GM12878 (cell line): ENCODE measurements around the gene ZNF595. TPM values are rescaled to one million over a fixed set of nuclear protein-coding genes. Genes with fewer than 3 reads are reported as not detected.

Experiments used
- ATAC-seq: fragments of 200-7000 bp; cut with Tn5 transposase; 3 replicates; pipeline ENCODE4 v1.9.1; 2020; ENCODE audit warnings: mild to moderate bottlenecking, moderate library complexity
- BruUV-seq: library from RNA; stranded (reverse); fragments of 400-500 nt; replicated peaks from 2 replicates; lab custom pipeline; 2021; lab: Mats Ljungman, UMichigan
- CTCF ChIA-PET: fragments of 300-600 bp; sonication (Branson Sonifier 250); formaldehyde crosslinking; extraction: SDS; loops from one replicate; lab custom pipeline; 2021; ENCODE audit warnings: inconsistent platforms; lab: Yijun Ruan, JAX
- POLR2A ChIA-PET: fragments of 350-600 bp; formaldehyde crosslinking; extraction: SDS; loops from one replicate; lab custom pipeline; 2021; ENCODE audit warnings: inconsistent platforms; lab: Charles Lee
- RAD21 ChIA-PET: fragments of 300-600 bp; sonication (Branson Sonifier 250); formaldehyde crosslinking; loops from one replicate; lab custom pipeline; 2023; ENCODE audit warnings: antibody characterized with exemption; ENCODE audit not compliant: unreplicated experiment; lab: Charles Lee
- SMC1A ChIA-PET: fragments of 300-600 bp; sonication (Branson Sonifier 250); formaldehyde crosslinking; loops from one replicate; lab custom pipeline; 2023; ENCODE audit not compliant: unreplicated experiment, uncharacterized antibody; lab: Charles Lee
- DNase-seq: peaks from one replicate; pipeline ENCODE4 v3.0.0-alpha.2; 2011; ENCODE audit warnings: low read depth, low spot score
- FAIRE-seq: peaks from 3 replicates; lab custom pipeline; 2011; peaks lifted over from hg19 to GRCh38; lab: Jason Lieb, UNC
- H2AFZ ChIP-seq: 2 replicates; pipeline ENCODE4 v1.6.0; 2011; ENCODE audit warnings: low read depth, low read length, control low read depth; ENCODE audit not compliant: control insufficient read depth
- H3K27ac ChIP-seq: 2 replicates; pipeline ENCODE4 v1.5.1; 2011; ENCODE audit warnings: control low read depth; ENCODE audit not compliant: control insufficient read depth, insufficient read depth
- H3K27me3 ChIP-seq, 2 experiments: replicated peaks in 1 of 2; 2 replicates each; pipeline versions ENCODE4 v1.6.0 to v1.6.1; 2011; ENCODE audit warnings: low read length in 1 of 2; ENCODE audit not compliant: control insufficient read depth in 2 of 2, insufficient read depth in 2 of 2
- H3K36me3 ChIP-seq, 2 experiments: 2 replicates each; pipeline ENCODE4 v1.5.1; 2011; ENCODE audit warnings: low read length in 1 of 2; ENCODE audit not compliant: control insufficient read depth in 2 of 2, insufficient read depth in 2 of 2
- H3K4me1 ChIP-seq: 2 replicates; pipeline ENCODE4 v1.6.1; 2011; ENCODE audit warnings: mild to moderate bottlenecking, low read length, moderate library complexity, mixed read lengths; ENCODE audit not compliant: control insufficient read depth, insufficient read depth
- H3K4me2 ChIP-seq: 2 replicates; pipeline ENCODE4 v1.6.0; 2011; ENCODE audit warnings: control low read depth; ENCODE audit not compliant: control insufficient read depth, insufficient read depth
- H3K4me3 ChIP-seq: fragments of 200-600 bp; sonication (generic); 2 replicates; pipeline ENCODE4 v1.5.1; 2016
- H3K79me2 ChIP-seq: 2 replicates; pipeline ENCODE4 v1.6.0; 2011; ENCODE audit warnings: low read length; ENCODE audit not compliant: control insufficient read depth, insufficient read depth
- H3K9ac ChIP-seq: 2 replicates; pipeline ENCODE4 v1.8.0; 2011; ENCODE audit warnings: low read length, control low read depth, mixed read lengths; ENCODE audit not compliant: control insufficient read depth, insufficient read depth
- H3K9me3 ChIP-seq: replicated peaks from 3 replicates; pipeline ENCODE4 v1.5.1; 2011; ENCODE audit warnings: mild to moderate bottlenecking, low read length; ENCODE audit not compliant: control insufficient read depth, insufficient read depth
- H4K20me1 ChIP-seq: 2 replicates; pipeline ENCODE4 v1.6.0; 2011; ENCODE audit not compliant: control insufficient read depth, insufficient read depth
- CREB1 ChIP-seq: IDR thresholded peaks from 2 replicates; pipeline ENCODE4 v1.6.1; 2012; ENCODE audit warnings: low read depth, mild to moderate bottlenecking, inconsistent platforms
- IKZF2 ChIP-seq, 2 experiments: fragments of 450-650 bp; IDR thresholded peaks; 2 replicates each; pipeline ENCODE4 v1.6.1; 2017; ENCODE audit warnings: mild to moderate bottlenecking in 2 of 2, moderate library complexity in 2 of 2
- KDM1A ChIP-seq: fragments of 200-600 bp; sonication (generic); IDR thresholded peaks from 2 replicates; pipeline ENCODE4 v1.6.1; 2016; ENCODE audit warnings: borderline replicate concordance
- MEF2A ChIP-seq: IDR thresholded peaks from 2 replicates; pipeline ENCODE4 v1.6.1; 2011; ENCODE audit warnings: low read depth, mild to moderate bottlenecking, low read length, moderate library complexity; ENCODE audit not compliant: insufficient read depth
- MTA3 ChIP-seq: IDR thresholded peaks from 2 replicates; pipeline ENCODE4 v1.6.1; 2012; ENCODE audit warnings: low read length, inconsistent platforms, borderline replicate concordance
- NBN ChIP-seq: fragments of 450-650 bp; IDR thresholded peaks from 2 replicates; pipeline ENCODE4 v1.6.1; 2016
- SRF ChIP-seq, 2 experiments: IDR thresholded peaks; 2 replicates each; pipeline ENCODE4 v1.6.1; 2011; ENCODE audit warnings: low read depth in 2 of 2, low read length in 2 of 2, mild to moderate bottlenecking in 1 of 2, moderate library complexity in 1 of 2
- STAT1 ChIP-seq: fragments of 450-650 bp; conservative IDR thresholded peaks from 2 replicates; pipeline ENCODE4 v1.6.1; 2014; ENCODE audit warnings: antibody characterized with exemption, mild to moderate bottlenecking
- ZBED1 ChIP-seq: IDR thresholded peaks from 2 replicates; pipeline ENCODE4 v1.6.1; 2016; ENCODE audit warnings: borderline replicate concordance
- WGBS: methylation state at CpG from one replicate; pipeline ENCODE4 v1.1.6; 2016; ENCODE audit warnings: low lambda C conversion rate; ENCODE audit not compliant: insufficient replicate concordance, insufficient coverage; ENCODE audit errors: missing lambda C conversion rate; 5-methylcytosine and 5-hydroxymethylcytosine counted together
- in situ Hi-C: fragments of 300-500 bp; cut with MboI; formaldehyde crosslinking; loops from 9 replicates; pipeline ENCODE4 v1.14.3; 2018; ENCODE audit warnings: mixed read lengths
- intact Hi-C: fragments of 100-400 bp; cut with micrococcal nuclease; formaldehyde crosslinking; loops from one replicate; pipeline ENCODE4 v1.14.2; 2022; ENCODE audit not compliant: unreplicated experiment
- polyA plus RNA-seq, 11 experiments: library from polyadenylated mRNA; depleted of rRNA in 4 of 11; unstranded in 6 of 11; stranded (reverse) in 5 of 11; fragments of >200 nt; fragmentation: Nextera tagmentation in 4 of 11; fragmentation: Illumina TruSeq in 1 of 11; extraction: Ambion mirVana in 4 of 11; extraction: Trizol in 1 of 11; gene quantifications; 1 replicate in 1 of 11; 2 replicates in 10 of 11; pipeline versions ENCODE4 v1.2.1 to v1.2.3, GENCODE V29; 2011 to 2016; ENCODE audit warnings: inconsistent platforms in 2 of 11, missing spikeins in 2 of 11, low read depth in 1 of 11
- total RNA-seq, 4 experiments: library from RNA; depleted of rRNA in 3 of 4; stranded (reverse); fragments of >200 nt in 3 of 4; fragmentation: Illumina TruSeq in 1 of 4; extraction: Trizol in 1 of 4; gene quantifications; 2 replicates each; pipeline versions ENCODE4 v1.2.1 to v1.2.3, GENCODE V29; 2013 to 2021
- TF ChIP-seq, protein P1 (sequence below): IDR thresholded peaks from 2 replicates; pipeline ENCODE4 v1.6.1; 2012; ENCODE audit warnings: low read length, inconsistent platforms
- TF ChIP-seq, protein P2 (sequence below): fragments of 450-650 bp; IDR thresholded peaks from 2 replicates; pipeline ENCODE4 v1.6.1; 2017; ENCODE audit warnings: mild to moderate bottlenecking, low read depth, inconsistent platforms; ENCODE audit not compliant: poor library complexity, severe bottlenecking

ZNF595 gene
- total and polyA plus RNA-seq, 10 of the 15 experiments (the other 5 are each of a cell fraction or from before 2014, with no cell fraction given) = 0.14 to 0.21 (median 0.18) TPM; not detected in 7

DNA sequence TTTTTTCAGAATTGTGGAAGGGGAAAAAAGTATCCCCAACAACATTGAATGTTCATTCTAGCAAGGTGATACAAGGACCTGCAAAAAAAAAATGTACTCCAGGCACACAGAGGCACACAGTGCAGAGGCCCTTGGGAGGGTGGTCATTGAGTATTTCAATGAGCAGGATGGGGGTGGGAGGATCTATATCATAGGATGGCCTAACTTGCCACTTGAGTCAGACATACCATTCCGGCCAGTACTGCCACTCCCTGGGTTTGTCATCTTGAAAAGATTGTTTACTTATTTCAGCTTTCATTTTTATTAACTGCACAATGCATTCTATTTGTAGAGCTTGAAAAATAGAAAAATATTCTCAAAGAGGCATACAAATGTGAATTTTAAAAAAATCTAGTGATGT lies 18.7 kb downstream of the ZNF595 start:
- no peaks in the 10 kb centered on the region for H3K4me1 ChIP-seq
- ChIA-PET CTCF (interaction anchor here (1.6 kb wide), 1 partner anchor 10 kb away, joined by 6 read pairs; no protein-coding TSS in a partner anchor), POLR2A (no interaction called here), RAD21 (no interaction called here), SMC1A (no interaction called here)
- no peaks in the 10 kb centered on the region for H3K36me3 ChIP-seq
- H3K4me3 ChIP-seq = no peak overlapping the region
- no peak overlapping the region for H3K4me2 ChIP-seq
- H3K9ac ChIP-seq = no peak overlapping the region
- no peaks in the 10 kb centered on the region for H3K27me3 ChIP-seq
- TF ChIP-seq MEF2A = no peak
- TF ChIP-seq ZBED1 = no peak
- no peak for TF ChIP-seq CREB1
- TF ChIP-seq NBN = no peak
- TF ChIP-seq, protein P1, sequence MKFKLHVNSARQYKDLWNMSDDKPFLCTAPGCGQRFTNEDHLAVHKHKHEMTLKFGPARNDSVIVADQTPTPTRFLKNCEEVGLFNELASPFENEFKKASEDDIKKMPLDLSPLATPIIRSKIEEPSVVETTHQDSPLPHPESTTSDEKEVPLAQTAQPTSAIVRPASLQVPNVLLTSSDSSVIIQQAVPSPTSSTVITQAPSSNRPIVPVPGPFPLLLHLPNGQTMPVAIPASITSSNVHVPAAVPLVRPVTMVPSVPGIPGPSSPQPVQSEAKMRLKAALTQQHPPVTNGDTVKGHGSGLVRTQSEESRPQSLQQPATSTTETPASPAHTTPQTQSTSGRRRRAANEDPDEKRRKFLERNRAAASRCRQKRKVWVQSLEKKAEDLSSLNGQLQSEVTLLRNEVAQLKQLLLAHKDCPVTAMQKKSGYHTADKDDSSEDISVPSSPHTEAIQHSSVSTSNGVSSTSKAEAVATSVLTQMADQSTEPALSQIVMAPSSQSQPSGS = no peak
- no peak for TF ChIP-seq MTA3
- no peak for TF ChIP-seq STAT1
- TF ChIP-seq SRF (IDR thresholded peaks at IDR 0.05; ENCODE audit: low read depth in 2 of 2, low read length in 2 of 2) = no peak
- TF ChIP-seq, protein P2, sequence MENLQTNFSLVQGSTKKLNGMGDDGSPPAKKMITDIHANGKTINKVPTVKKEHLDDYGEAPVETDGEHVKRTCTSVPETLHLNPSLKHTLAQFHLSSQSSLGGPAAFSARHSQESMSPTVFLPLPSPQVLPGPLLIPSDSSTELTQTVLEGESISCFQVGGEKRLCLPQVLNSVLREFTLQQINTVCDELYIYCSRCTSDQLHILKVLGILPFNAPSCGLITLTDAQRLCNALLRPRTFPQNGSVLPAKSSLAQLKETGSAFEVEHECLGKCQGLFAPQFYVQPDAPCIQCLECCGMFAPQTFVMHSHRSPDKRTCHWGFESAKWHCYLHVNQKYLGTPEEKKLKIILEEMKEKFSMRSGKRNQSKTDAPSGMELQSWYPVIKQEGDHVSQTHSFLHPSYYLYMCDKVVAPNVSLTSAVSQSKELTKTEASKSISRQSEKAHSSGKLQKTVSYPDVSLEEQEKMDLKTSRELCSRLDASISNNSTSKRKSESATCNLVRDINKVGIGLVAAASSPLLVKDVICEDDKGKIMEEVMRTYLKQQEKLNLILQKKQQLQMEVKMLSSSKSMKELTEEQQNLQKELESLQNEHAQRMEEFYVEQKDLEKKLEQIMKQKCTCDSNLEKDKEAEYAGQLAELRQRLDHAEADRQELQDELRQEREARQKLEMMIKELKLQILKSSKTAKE = no peak
- TF ChIP-seq IKZF2 (IDR thresholded peaks at IDR 0.05) = no peak
- no peak for TF ChIP-seq KDM1A
- no peaks in the 10 kb centered on the region for H4K20me1 ChIP-seq
- intact Hi-C loops (no loop called here), in situ Hi-C loops (no loop called here)
- BruUV-seq = no TSS peak
- ATAC-seq (no peak), DNase-seq (no peak), FAIRE-seq (no peak)
- no peak overlapping the region for H2AFZ ChIP-seq
- H3K9me3 ChIP-seq = no peaks in the 10 kb centered on the region; the same call in 2 of the 3 replicates
- H3K79me2 ChIP-seq = no peaks in the 10 kb centered on the region
- H3K27ac ChIP-seq = no peak overlapping the region
- WGBS = 0% methylated on average over 1 of the region's 1 CpG
